Measurements from ENCODE around the gene IL4R. TPM values are rescaled to one million over a fixed set of nuclear protein-coding genes. Genes with fewer than 3 reads are reported as not detected.

The IL4R gene
- total and polyA plus RNA-seq, 2 of the 13 experiments (the other 11 are each of a cell fraction or from before 2014, with no cell fraction given): 15.9 to 49.6 TPM

GRCh38 chr16:27326738-27327585 is 13.2 kb downstream of the IL4R start (continued):
- TF ChIP-seq ZNF720 (CRISPR knock-in tag; IDR thresholded peaks at IDR 0.05) (no peak), EP300 (IDR thresholded peaks at IDR 0.05; ENCODE audit: low read depth in 2 of 2, low read length in 2 of 2) (peak in 1 of 2 experiments; percentile 9; a peak in 1 of 4 replicates), EP300 (CRISPR knock-in tag; IDR thresholded peaks at IDR 0.05; ENCODE audit: borderline replicate concordance) (no peak), YEATS4 (CRISPR knock-in tag; IDR thresholded peaks at IDR 0.05; ENCODE audit: borderline replicate concordance) (no peak), MEF2D (CRISPR knock-in tag; IDR thresholded peaks at IDR 0.05) (no peak), SETDB1 (CRISPR knock-in tag; IDR thresholded peaks at IDR 0.05; ENCODE audit: borderline replicate concordance) (no peak), ZBTB44 (CRISPR knock-in tag; IDR thresholded peaks at IDR 0.05) (no peak), MYC (CRISPR knock-in tag; IDR thresholded peaks at IDR 0.05; ENCODE audit: borderline replicate concordance) (peak; percentile 63; the same call in 1 of the 2 replicates), MAFK (conservative IDR thresholded peaks at IDR 0.05 in 1 of 2, IDR thresholded peaks at IDR 0.05 in 1 of 2; ENCODE audit: low read length in 2 of 2) (no peak), ZNF276 (CRISPR knock-in tag; IDR thresholded peaks at IDR 0.05; ENCODE audit: low read depth) (no peak), ISX (CRISPR knock-in tag; conservative IDR thresholded peaks at IDR 0.05) (no peak), ZSCAN12 (CRISPR knock-in tag; IDR thresholded peaks at IDR 0.05) (no peak), SP1 (IDR thresholded peaks at IDR 0.05) (no peak), SP1 (CRISPR knock-in tag; IDR thresholded peaks at IDR 0.05) (no peak), UBTF (CRISPR knock-in tag; IDR thresholded peaks at IDR 0.05) (0 out of 2 replicates have a peak, but pooled peaks have one; percentile 21), ZNF3 (CRISPR knock-in tag; IDR thresholded peaks at IDR 0.05) (no peak), SRY (CRISPR knock-in tag; IDR thresholded peaks at IDR 0.05) (no peak), AHR (CRISPR knock-in tag; IDR thresholded peaks at IDR 0.05) (no peak), FOXO1 (CRISPR knock-in tag; IDR thresholded peaks at IDR 0.05) (no peak; the same call in 1 of the 2 replicates)
- TF ChIP-seq, protein P1, sequence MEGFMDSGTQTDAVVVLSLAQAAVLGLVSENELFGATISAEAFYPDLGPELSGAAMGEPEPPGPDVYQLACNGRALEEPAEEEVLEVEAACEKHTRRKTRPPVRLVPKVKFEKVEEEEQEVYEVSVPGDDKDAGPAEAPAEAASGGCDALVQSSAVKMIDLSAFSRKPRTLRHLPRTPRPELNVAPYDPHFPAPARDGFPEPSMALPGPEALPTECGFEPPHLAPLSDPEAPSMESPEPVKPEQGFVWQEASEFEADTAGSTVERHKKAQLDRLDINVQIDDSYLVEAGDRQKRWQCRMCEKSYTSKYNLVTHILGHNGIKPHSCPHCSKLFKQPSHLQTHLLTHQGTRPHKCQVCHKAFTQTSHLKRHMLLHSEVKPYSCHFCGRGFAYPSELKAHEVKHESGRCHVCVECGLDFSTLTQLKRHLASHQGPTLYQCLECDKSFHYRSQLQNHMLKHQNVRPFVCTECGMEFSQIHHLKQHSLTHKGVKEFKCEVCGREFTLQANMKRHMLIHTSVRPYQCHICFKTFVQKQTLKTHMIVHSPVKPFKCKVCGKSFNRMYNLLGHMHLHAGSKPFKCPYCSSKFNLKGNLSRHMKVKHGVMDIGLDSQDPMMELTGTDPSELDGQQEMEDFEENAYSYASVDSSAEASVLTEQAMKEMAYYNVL (CRISPR knock-in tag; IDR thresholded peaks at IDR 0.05; ENCODE audit: borderline replicate concordance): no peak
- TF ChIP-seq, protein P2, sequence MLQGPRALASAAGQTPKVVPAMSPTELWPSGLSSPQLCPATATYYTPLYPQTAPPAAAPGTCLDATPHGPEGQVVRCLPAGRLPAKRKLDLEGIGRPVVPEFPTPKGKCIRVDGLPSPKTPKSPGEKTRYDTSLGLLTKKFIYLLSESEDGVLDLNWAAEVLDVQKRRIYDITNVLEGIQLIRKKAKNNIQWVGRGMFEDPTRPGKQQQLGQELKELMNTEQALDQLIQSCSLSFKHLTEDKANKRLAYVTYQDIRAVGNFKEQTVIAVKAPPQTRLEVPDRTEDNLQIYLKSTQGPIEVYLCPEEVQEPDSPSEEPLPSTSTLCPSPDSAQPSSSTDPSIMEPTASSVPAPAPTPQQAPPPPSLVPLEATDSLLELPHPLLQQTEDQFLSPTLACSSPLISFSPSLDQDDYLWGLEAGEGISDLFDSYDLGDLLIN (CRISPR knock-in tag; IDR thresholded peaks at IDR 0.05; ENCODE audit: borderline replicate concordance): no peak

Data from HepG2 (cell line).